HL-60 (cell line): Measurements from ENCODE around the gene ACE2.

Experiments
- CTCF ChIP-seq: IDR thresholded peaks from one replicate; pipeline ENCODE4 v1.5.1; 2011; ENCODE audit warnings: low read length, control low read depth, inconsistent platforms; ENCODE audit not compliant: insufficient read depth
- REST ChIP-seq: IDR thresholded peaks from 2 replicates; pipeline ENCODE4 v1.6.1; 2012; ENCODE audit warnings: low read depth; ENCODE audit not compliant: insufficient replicate concordance

GRCh38 chrX:15623054-15623453, 22.3 kb upstream of the ACE2 start:
- TF ChIP-seq REST (no peak), CTCF (no peak)
